K562 (cell line): Measurements from ENCODE around the gene BCAR3. TPM values are rescaled to one million over a fixed set of nuclear protein-coding genes. Genes with fewer than 3 reads are reported as not detected.

Source experiments
- ATAC-seq: fragments of 200-7000 bp; cut with Tn5 transposase; 3 replicates; pipeline ENCODE4 v1.9.1; 2020; ENCODE audit warnings: moderate library complexity
- BruUV-seq: library from RNA; stranded (reverse); fragments of 400-500 nt; replicated peaks from 2 replicates; lab custom pipeline; 2021; lab: Mats Ljungman, UMichigan
- CTCF ChIA-PET: fragments of 300-600 bp; formaldehyde crosslinking; extraction: SDS; loops from one replicate; lab custom pipeline; 2021; ENCODE audit warnings: low intra/inter-chr PET ratio; lab: Yijun Ruan, JAX
- POLR2A ChIA-PET: fragments of 300-600, 350-650 bp; sonication (Branson Sonifier 250); formaldehyde crosslinking; extraction: SDS; loops from one replicate; lab custom pipeline; 2021; ENCODE audit warnings: antibody characterized with exemption, inconsistent platforms; lab: Yijun Ruan, JAX
- DNase-seq, 4 experiments: peaks; one replicate each; pipeline versions ENCODE4 v3.0.0 to v3.0.0-alpha.2; 2011 to 2018; ENCODE audit warnings: low spot score in 3 of 4, mixed read lengths in 3 of 4; ENCODE audit errors: extremely low read depth in 1 of 4
- FAIRE-seq: peaks from 2 replicates; lab custom pipeline; 2011; peaks lifted over from hg19 to GRCh38; lab: Jason Lieb, UNC
- H2AFZ ChIP-seq: 2 replicates; pipeline ENCODE4 v1.6.0; 2011; ENCODE audit warnings: low read depth, low read length, control low read depth, inconsistent platforms
- H3K27ac ChIP-seq: fragments of 200-600 bp; 3 replicates; pipeline ENCODE4 v1.8.0; 2011; ENCODE audit warnings: low read depth, mild to moderate bottlenecking, control low read depth, inconsistent platforms, low read length, moderate library complexity, mixed read lengths; ENCODE audit errors: extremely low read depth
- H3K27me3 ChIP-seq, 2 experiments: fragments of 300-600 bp in 1 of 2; 2 replicates in 1 of 2; 3 replicates in 1 of 2; pipeline versions ENCODE4 v1.6.0 to v1.8.0; 2011; ENCODE audit warnings: inconsistent platforms in 2 of 2, low read length in 2 of 2, mild to moderate bottlenecking in 1 of 2, mixed read lengths in 1 of 2, moderate library complexity in 1 of 2; ENCODE audit not compliant: control insufficient read depth in 2 of 2, insufficient read depth in 2 of 2
- H3K36me3 ChIP-seq: fragments of 300-600 bp; 3 replicates; pipeline ENCODE4 v1.8.0; 2011; ENCODE audit warnings: mild to moderate bottlenecking, low read length, inconsistent platforms; ENCODE audit not compliant: control insufficient read depth, insufficient read depth
- H3K4me1 ChIP-seq, 2 experiments: fragments of 200-600 bp in 1 of 2; replicated peaks in 1 of 2; 2 replicates in 1 of 2; 3 replicates in 1 of 2; pipeline versions ENCODE4 v1.5.1 to v1.8.0; 2011; ENCODE audit warnings: inconsistent platforms in 2 of 2, low read length in 2 of 2, mild to moderate bottlenecking in 1 of 2, mixed read lengths in 1 of 2, moderate library complexity in 1 of 2; ENCODE audit not compliant: control insufficient read depth in 2 of 2, insufficient read depth in 2 of 2
- H3K4me2 ChIP-seq: 2 replicates; pipeline ENCODE4 v1.6.1; 2011; ENCODE audit warnings: low read length, control low read depth, inconsistent platforms, mixed read lengths; ENCODE audit not compliant: insufficient read depth
- H3K4me3 ChIP-seq: fragments of 200-600 bp; sonication (generic), shearing (Covaris generic); 2 replicates; pipeline ENCODE4 v1.5.1; 2016; ENCODE audit warnings: control low read depth, inconsistent platforms
- H3K79me2 ChIP-seq: fragments of 200-600 bp; 3 replicates; pipeline ENCODE4 v1.8.0; 2011; ENCODE audit warnings: low read length, inconsistent platforms; ENCODE audit not compliant: control insufficient read depth, insufficient read depth
- H3K9ac ChIP-seq, 2 experiments: 2 replicates each; pipeline versions ENCODE4 v1.6.0 to v1.6.1; 2011; ENCODE audit warnings: low read depth in 2 of 2, low read length in 2 of 2, control low read depth in 1 of 2, inconsistent platforms in 1 of 2, mild to moderate bottlenecking in 1 of 2, mixed read lengths in 1 of 2; ENCODE audit not compliant: insufficient read depth in 1 of 2
- H3K9me1 ChIP-seq: one replicate; pipeline ENCODE4 v1.6.0; 2011; ENCODE audit warnings: inconsistent platforms, mild to moderate bottlenecking, low read length, moderate library complexity; ENCODE audit not compliant: control insufficient read depth, insufficient read depth
- H3K9me3 ChIP-seq: replicated peaks from 2 replicates; pipeline ENCODE4 v1.5.1; 2011; ENCODE audit warnings: low read depth, low read length, inconsistent platforms; ENCODE audit not compliant: control insufficient read depth, insufficient read depth
- H4K20me1 ChIP-seq: replicated peaks from 2 replicates; pipeline ENCODE4 v1.6.1; 2011; ENCODE audit warnings: low read length, inconsistent platforms, mixed read lengths; ENCODE audit not compliant: control insufficient read depth, insufficient read depth
- BACH1 ChIP-seq: fragments of 200-800 bp; sonication (Bioruptor generic); IDR thresholded peaks from 2 replicates; pipeline ENCODE4 v1.6.1; 2016; ENCODE audit warnings: missing genetic modification characterization, missing compliant biosample characterization
- BRD9 ChIP-seq: fragments of 450-650 bp; IDR thresholded peaks from 2 replicates; pipeline ENCODE4 v1.6.1; 2018; ENCODE audit warnings: low read depth; ENCODE audit not compliant: partially characterized antibody
- COPS2 ChIP-seq: fragments of 450-650 bp; conservative IDR thresholded peaks from 2 replicates; pipeline ENCODE4 v1.6.1; 2016; ENCODE audit warnings: mild to moderate bottlenecking, moderate library complexity
- FOXM1 ChIP-seq, 2 experiments: fragments of 450-650 bp in 1 of 2; sonication (generic) in 1 of 2; formaldehyde crosslinking in 1 of 2; IDR thresholded peaks; 2 replicates each; pipeline versions ENCODE4 v1.6.1 to v1.9.0; 2017 to 2022; ENCODE audit warnings: low read depth in 2 of 2, mild to moderate bottlenecking in 2 of 2, missing genetic modification reagents in 1 of 2, moderate library complexity in 1 of 2
- NCOA6 ChIP-seq: fragments of 450-650 bp; IDR thresholded peaks from 2 replicates; pipeline ENCODE4 v1.6.1; 2017; ENCODE audit warnings: mild to moderate bottlenecking
- NFYB ChIP-seq: IDR thresholded peaks from 2 replicates; pipeline ENCODE4 v1.6.1; 2011; ENCODE audit warnings: mild to moderate bottlenecking, moderate library complexity; ENCODE audit not compliant: insufficient read length; ENCODE audit errors: extremely low read depth
- PTTG1 ChIP-seq: fragments of 450-650 bp; IDR thresholded peaks from 2 replicates; pipeline ENCODE4 v1.6.1; 2016; ENCODE audit warnings: low read depth, mild to moderate bottlenecking, missing genetic modification characterization, missing compliant biosample characterization
- RBBP5 ChIP-seq: fragments of 200-600 bp; sonication (generic); IDR thresholded peaks from 2 replicates; pipeline ENCODE4 v1.6.1; 2012; ENCODE audit warnings: borderline replicate concordance, mild to moderate bottlenecking, low read length, control low read depth, inconsistent platforms; ENCODE audit not compliant: insufficient read depth, poor library complexity, severe bottlenecking
- SMC3 ChIP-seq: conservative IDR thresholded peaks from 2 replicates; pipeline ENCODE4 v1.6.1; 2011; ENCODE audit warnings: low read depth, low read length, improper control_type of control experiment; ENCODE audit not compliant: insufficient read depth
- ZBTB1 ChIP-seq: sonication (generic); formaldehyde crosslinking; IDR thresholded peaks from 2 replicates; pipeline ENCODE4 v1.8.1; 2023; ENCODE audit warnings: missing genetic modification reagents, low read depth, mild to moderate bottlenecking, borderline replicate concordance
- ZBTB8A ChIP-seq: fragments of 450-650 bp; IDR thresholded peaks from 2 replicates; pipeline ENCODE4 v1.6.1; 2018; ENCODE audit warnings: mild to moderate bottlenecking, moderate library complexity; ENCODE audit not compliant: partially characterized antibody
- ZNF561 ChIP-seq: fragments of 450-650 bp; formaldehyde crosslinking; conservative IDR thresholded peaks from 2 replicates; pipeline ENCODE4 v1.4.0; 2020; ENCODE audit warnings: mild to moderate bottlenecking, moderate library complexity
- ZNF583 ChIP-seq: fragments of 250-450 bp; sonication (Bioruptor Pico); IDR thresholded peaks from 2 replicates; pipeline ENCODE4 v1.4.0; 2020
- ZNF79 ChIP-seq: fragments of 250-450 bp; sonication (Bioruptor Pico); IDR thresholded peaks from 2 replicates; pipeline ENCODE4 v1.4.0; 2020; ENCODE audit warnings: low read depth, mild to moderate bottlenecking, moderate library complexity
- WGBS: fragments of 100-300 bp; shearing (Covaris generic); methylation state at CpG from one replicate; pipeline ENCODE4 v1.1.6; 2016; ENCODE audit warnings: low coverage, mixed read lengths; ENCODE audit not compliant: insufficient coverage; ENCODE audit errors: missing lambda C conversion rate; 5-methylcytosine and 5-hydroxymethylcytosine counted together
- in situ Hi-C: fragments of 300-500 bp; cut with MboI; formaldehyde crosslinking; loops from 4 replicates; pipeline ENCODE4 v1.15.0; 2018; ENCODE audit warnings: inconsistent platforms, mixed read lengths
- intact Hi-C: fragments of 100-400 bp; cut with micrococcal nuclease; formaldehyde crosslinking; loops from 2 replicates; pipeline ENCODE4 v1.14.2; 2022
- polyA plus RNA-seq, 8 experiments: library from polyadenylated mRNA; depleted of rRNA in 4 of 8; stranded (reverse) in 5 of 8; unstranded in 3 of 8; fragments of >200 nt; fragmentation: Nextera tagmentation in 2 of 8; fragmentation: Illumina TruSeq in 1 of 8; extraction: Ambion mirVana in 2 of 8; extraction: Trizol in 1 of 8; gene quantifications; 2 replicates each; pipeline versions ENCODE4 v1.2.1 to v1.2.3, GENCODE V29; 2011 to 2014; ENCODE audit warnings: inconsistent platforms in 1 of 8, missing spikeins in 1 of 8
- total RNA-seq, 7 experiments: library from RNA; depleted of rRNA in 6 of 7; stranded (reverse); fragments of >200 nt in 6 of 7; fragmentation: Illumina TruSeq in 2 of 7; extraction: Trizol in 2 of 7; gene quantifications; 2 replicates each; pipeline versions ENCODE4 v1.2.1 to v1.2.3, GENCODE V29; 2011 to 2021; ENCODE audit warnings: low replicate concordance in 1 of 7
- TF ChIP-seq, protein P1 (sequence below): sonication (generic); IDR thresholded peaks from 2 replicates; pipeline ENCODE4 v1.6.1; 2016

BCAR3 gene
- total and polyA plus RNA-seq, 9 of the 15 experiments (the other 6 are each of a cell fraction or from before 2014, with no cell fraction given): 1.8 to 6.3 (median 3.8) TPM

DNA sequence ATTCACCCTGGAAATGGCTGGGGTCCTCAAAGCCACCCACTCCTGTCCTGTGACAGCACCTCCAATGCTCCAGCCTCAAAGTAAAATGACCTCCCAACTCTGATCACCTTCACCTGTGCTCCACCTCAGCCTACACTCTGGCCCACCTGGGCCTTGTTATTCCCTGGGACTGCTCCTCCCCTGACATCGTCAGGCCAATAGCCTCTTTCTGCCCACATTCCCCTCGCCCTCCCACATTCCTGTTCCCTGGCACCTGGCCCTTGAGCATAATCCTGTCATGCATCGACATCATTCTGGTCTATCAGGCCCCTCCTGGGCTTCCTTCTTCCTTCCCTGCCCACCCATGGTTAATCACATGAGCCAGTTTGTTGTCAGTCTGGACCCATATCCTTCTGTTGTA lies 13.2 kb upstream of the BCAR3 start:
- no TSS peak for BruUV-seq
- in situ Hi-C loops: no loop called here
- Histone ChIP-seq H3K27ac (no peak overlapping the region), H3K4me3 (no peak overlapping the region), H2AFZ (no peak overlapping the region), H4K20me1 (0 out of 2 replicates have a peak, but pooled peaks cover 1% of the 10 kb centered on the region), H3K27me3 (peaks cover 5 to 57% of the 10 kb centered on the region in 2 experiments; a peak in 4 of 5 replicates), H3K4me1 (peaks cover 0 to 6% of the 10 kb centered on the region in 2 experiments; a peak in 3 of 5 replicates), H3K79me2 (no peaks in the 10 kb centered on the region), H3K9me1 (no peaks in the 10 kb centered on the region), H3K9me3 (no peaks in the 10 kb centered on the region), H3K36me3 (no peaks in the 10 kb centered on the region), H3K4me2 (no peak overlapping the region), H3K9ac (no peak overlapping the region)
- 0% methylated on average over 3 of the region's 3 CpGs for WGBS
- POLR2A ChIA-PET: no interaction called here
- TF ChIP-seq BACH1 (no peak), COPS2 (no peak)
- TF ChIP-seq, protein P1, sequence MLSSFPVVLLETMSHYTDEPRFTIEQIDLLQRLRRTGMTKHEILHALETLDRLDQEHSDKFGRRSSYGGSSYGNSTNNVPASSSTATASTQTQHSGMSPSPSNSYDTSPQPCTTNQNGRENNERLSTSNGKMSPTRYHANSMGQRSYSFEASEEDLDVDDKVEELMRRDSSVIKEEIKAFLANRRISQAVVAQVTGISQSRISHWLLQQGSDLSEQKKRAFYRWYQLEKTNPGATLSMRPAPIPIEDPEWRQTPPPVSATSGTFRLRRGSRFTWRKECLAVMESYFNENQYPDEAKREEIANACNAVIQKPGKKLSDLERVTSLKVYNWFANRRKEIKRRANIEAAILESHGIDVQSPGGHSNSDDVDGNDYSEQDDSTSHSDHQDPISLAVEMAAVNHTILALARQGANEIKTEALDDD: no peak
- intact Hi-C loops: no loop called here
- CTCF ChIA-PET: no interaction called here
- DNase-seq (no peak), ATAC-seq (no peak), FAIRE-seq (no peak)

DNA sequence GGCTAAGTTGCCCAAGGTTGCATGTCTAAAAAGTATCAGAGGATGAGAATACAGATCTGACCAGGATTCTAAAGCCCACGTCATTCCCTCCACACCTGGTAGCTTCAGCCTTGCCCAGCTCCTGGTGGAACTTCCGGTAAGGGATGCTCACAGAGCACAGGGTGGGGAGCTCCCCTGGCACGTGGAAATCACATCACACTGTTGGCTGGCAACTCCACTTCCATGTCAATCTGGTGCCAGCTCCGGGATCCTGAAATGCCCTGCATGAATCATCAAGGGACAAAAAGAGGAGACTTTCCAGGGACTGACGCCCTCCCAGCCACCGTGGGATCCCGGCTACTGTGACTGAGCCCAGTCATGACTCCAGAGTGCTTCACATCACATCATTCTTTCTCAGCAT lies 12.4 kb upstream of the BCAR3 start:
- POLR2A ChIA-PET: interaction anchor here (1.0 kb wide), 1 partner anchor 119 kb away, joined by 5 read pairs; no protein-coding TSS in a partner anchor
- Histone ChIP-seq H4K20me1 (no peaks in the 10 kb centered on the region), H3K9me1 (no peaks in the 10 kb centered on the region), H3K79me2 (no peaks in the 10 kb centered on the region), H3K4me2 (no peak overlapping the region), H3K27ac (no peak overlapping the region), H3K36me3 (no peaks in the 10 kb centered on the region), H3K27me3 (peaks cover 5 to 53% of the 10 kb centered on the region in 2 experiments; a peak in 4 of 5 replicates), H2AFZ (no peak overlapping the region), H3K9ac (no peak overlapping the region), H3K4me1 (peaks cover 0 to under 1% of the 10 kb centered on the region in 2 experiments; a peak in 2 of 5 replicates), H3K9me3 (no peaks in the 10 kb centered on the region), H3K4me3 (no peak overlapping the region)
- intact Hi-C loops (no loop called here), in situ Hi-C loops (no loop called here)
- BruUV-seq: no TSS peak
- CTCF ChIA-PET: no interaction called here
- TF ChIP-seq ZNF79 (CRISPR knock-in tag): no peak
- no peak for TF ChIP-seq NFYB
- no peak for TF ChIP-seq BRD9
- TF ChIP-seq RBBP5: no peak
- no peak for TF ChIP-seq NCOA6
- TF ChIP-seq SMC3: no peak
- TF ChIP-seq FOXM1 (IDR thresholded peaks at IDR 0.05; ENCODE audit: low read depth): no peak
- TF ChIP-seq FOXM1 (CRISPR knock-in tag; IDR thresholded peaks at IDR 0.05; ENCODE audit: low read depth): no peak
- TF ChIP-seq ZNF561 (CRISPR knock-in tag): no peak
- TF ChIP-seq ZBTB1 (CRISPR knock-in tag): no peak
- no peak for TF ChIP-seq ZNF583 (CRISPR knock-in tag)
- no peak for TF ChIP-seq ZBTB8A
- TF ChIP-seq PTTG1 (tag): no peak
- FAIRE-seq (no peak), ATAC-seq (no peak), DNase-seq (no peak)
- 3% methylated on average over 7 of the region's 7 CpGs for WGBS
